ENCODE results near the gene SCG2.
A peak's percentile ranks its signal among the peaks of the same experiment; 100 is the strongest.

The SCG2 gene

GRCh38 chr2:223601932-223602666, at the start of gene SCG2 (continued):
- TF ChIP-seq BCL11A (tag by site-specific recombination; IDR thresholded peaks at IDR 0.05; ENCODE audit: low read depth) (no peak), TSHZ1 (tag by site-specific recombination; IDR thresholded peaks at IDR 0.05; ENCODE audit: borderline replicate concordance) (no peak), ZNF19 (tag by site-specific recombination; IDR thresholded peaks at IDR 0.05; ENCODE audit: low read depth) (no peak), ZXDB (tag by site-specific recombination; IDR thresholded peaks at IDR 0.05) (no peak), ZNF600 (tag by site-specific recombination; IDR thresholded peaks at IDR 0.05) (peak; percentile 68), ZNF416 (tag by site-specific recombination; IDR thresholded peaks at IDR 0.05) (no peak), ZNF175 (tag by site-specific recombination; IDR thresholded peaks at IDR 0.05) (no peak), ZNF76 (tag by site-specific recombination; IDR thresholded peaks at IDR 0.05; ENCODE audit: borderline replicate concordance, low read depth) (no peak), ZBTB17 (tag by site-specific recombination; IDR thresholded peaks at IDR 0.05) (peak; percentile 58), ZNF24 (tag by site-specific recombination; IDR thresholded peaks at IDR 0.05) (no peak), ZNF132 (tag by site-specific recombination; IDR thresholded peaks at IDR 0.05; ENCODE audit: borderline replicate concordance) (no peak), ZNF335 (tag by site-specific recombination; conservative IDR thresholded peaks at IDR 0.05) (peak; percentile 82), ZNF544 (tag by site-specific recombination; IDR thresholded peaks at IDR 0.05) (no peak), ZNF280C (tag by site-specific recombination; IDR thresholded peaks at IDR 0.05) (no peak), KLF17 (tag by site-specific recombination; IDR thresholded peaks at IDR 0.05) (no peak)
- TF ChIP-seq, protein P1, sequence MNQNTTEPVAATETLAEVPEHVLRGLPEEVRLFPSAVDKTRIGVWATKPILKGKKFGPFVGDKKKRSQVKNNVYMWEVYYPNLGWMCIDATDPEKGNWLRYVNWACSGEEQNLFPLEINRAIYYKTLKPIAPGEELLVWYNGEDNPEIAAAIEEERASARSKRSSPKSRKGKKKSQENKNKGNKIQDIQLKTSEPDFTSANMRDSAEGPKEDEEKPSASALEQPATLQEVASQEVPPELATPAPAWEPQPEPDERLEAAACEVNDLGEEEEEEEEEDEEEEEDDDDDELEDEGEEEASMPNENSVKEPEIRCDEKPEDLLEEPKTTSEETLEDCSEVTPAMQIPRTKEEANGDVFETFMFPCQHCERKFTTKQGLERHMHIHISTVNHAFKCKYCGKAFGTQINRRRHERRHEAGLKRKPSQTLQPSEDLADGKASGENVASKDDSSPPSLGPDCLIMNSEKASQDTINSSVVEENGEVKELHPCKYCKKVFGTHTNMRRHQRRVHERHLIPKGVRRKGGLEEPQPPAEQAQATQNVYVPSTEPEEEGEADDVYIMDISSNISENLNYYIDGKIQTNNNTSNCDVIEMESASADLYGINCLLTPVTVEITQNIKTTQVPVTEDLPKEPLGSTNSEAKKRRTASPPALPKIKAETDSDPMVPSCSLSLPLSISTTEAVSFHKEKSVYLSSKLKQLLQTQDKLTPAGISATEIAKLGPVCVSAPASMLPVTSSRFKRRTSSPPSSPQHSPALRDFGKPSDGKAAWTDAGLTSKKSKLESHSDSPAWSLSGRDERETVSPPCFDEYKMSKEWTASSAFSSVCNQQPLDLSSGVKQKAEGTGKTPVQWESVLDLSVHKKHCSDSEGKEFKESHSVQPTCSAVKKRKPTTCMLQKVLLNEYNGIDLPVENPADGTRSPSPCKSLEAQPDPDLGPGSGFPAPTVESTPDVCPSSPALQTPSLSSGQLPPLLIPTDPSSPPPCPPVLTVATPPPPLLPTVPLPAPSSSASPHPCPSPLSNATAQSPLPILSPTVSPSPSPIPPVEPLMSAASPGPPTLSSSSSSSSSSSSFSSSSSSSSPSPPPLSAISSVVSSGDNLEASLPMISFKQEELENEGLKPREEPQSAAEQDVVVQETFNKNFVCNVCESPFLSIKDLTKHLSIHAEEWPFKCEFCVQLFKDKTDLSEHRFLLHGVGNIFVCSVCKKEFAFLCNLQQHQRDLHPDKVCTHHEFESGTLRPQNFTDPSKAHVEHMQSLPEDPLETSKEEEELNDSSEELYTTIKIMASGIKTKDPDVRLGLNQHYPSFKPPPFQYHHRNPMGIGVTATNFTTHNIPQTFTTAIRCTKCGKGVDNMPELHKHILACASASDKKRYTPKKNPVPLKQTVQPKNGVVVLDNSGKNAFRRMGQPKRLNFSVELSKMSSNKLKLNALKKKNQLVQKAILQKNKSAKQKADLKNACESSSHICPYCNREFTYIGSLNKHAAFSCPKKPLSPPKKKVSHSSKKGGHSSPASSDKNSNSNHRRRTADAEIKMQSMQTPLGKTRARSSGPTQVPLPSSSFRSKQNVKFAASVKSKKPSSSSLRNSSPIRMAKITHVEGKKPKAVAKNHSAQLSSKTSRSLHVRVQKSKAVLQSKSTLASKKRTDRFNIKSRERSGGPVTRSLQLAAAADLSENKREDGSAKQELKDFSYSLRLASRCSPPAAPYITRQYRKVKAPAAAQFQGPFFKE (tag by site-specific recombination; IDR thresholded peaks at IDR 0.05; ENCODE audit: borderline replicate concordance), result no peak
- TF ChIP-seq, protein P2, sequence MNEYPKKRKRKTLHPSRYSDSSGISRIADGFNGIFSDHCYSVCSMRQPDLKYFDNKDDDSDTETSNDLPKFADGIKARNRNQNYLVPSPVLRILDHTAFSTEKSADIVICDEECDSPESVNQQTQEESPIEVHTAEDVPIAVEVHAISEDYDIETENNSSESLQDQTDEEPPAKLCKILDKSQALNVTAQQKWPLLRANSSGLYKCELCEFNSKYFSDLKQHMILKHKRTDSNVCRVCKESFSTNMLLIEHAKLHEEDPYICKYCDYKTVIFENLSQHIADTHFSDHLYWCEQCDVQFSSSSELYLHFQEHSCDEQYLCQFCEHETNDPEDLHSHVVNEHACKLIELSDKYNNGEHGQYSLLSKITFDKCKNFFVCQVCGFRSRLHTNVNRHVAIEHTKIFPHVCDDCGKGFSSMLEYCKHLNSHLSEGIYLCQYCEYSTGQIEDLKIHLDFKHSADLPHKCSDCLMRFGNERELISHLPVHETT (tag by site-specific recombination; IDR thresholded peaks at IDR 0.05), result no peak
- TF ChIP-seq, protein P3, sequence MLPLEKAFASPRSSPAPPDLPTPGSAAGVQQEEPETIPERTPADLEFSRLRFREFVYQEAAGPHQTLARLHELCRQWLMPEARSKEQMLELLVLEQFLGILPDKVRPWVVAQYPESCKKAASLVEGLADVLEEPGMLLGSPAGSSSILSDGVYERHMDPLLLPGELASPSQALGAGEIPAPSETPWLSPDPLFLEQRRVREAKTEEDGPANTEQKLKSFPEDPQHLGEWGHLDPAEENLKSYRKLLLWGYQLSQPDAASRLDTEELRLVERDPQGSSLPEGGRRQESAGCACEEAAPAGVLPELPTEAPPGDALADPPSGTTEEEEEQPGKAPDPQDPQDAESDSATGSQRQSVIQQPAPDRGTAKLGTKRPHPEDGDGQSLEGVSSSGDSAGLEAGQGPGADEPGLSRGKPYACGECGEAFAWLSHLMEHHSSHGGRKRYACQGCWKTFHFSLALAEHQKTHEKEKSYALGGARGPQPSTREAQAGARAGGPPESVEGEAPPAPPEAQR (tag by site-specific recombination; IDR thresholded peaks at IDR 0.05), result no peak
- TF ChIP-seq, protein P4, sequence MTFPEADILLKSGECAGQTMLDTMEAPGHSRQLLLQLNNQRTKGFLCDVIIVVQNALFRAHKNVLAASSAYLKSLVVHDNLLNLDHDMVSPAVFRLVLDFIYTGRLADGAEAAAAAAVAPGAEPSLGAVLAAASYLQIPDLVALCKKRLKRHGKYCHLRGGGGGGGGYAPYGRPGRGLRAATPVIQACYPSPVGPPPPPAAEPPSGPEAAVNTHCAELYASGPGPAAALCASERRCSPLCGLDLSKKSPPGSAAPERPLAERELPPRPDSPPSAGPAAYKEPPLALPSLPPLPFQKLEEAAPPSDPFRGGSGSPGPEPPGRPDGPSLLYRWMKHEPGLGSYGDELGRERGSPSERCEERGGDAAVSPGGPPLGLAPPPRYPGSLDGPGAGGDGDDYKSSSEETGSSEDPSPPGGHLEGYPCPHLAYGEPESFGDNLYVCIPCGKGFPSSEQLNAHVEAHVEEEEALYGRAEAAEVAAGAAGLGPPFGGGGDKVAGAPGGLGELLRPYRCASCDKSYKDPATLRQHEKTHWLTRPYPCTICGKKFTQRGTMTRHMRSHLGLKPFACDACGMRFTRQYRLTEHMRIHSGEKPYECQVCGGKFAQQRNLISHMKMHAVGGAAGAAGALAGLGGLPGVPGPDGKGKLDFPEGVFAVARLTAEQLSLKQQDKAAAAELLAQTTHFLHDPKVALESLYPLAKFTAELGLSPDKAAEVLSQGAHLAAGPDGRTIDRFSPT (tag by site-specific recombination; IDR thresholded peaks at IDR 0.05), result no peak

Measured in HEK293 (cell line).